Suprapubic skin (tissue), 4 donors: ENCODE measurements around the gene FAR2. TPM values are rescaled to one million over a fixed set of nuclear protein-coding genes. Genes with fewer than 3 reads are reported as not detected.

Experiments
- DNase-seq, 2 donors: peaks; one replicate each; pipeline ENCODE4 v3.0.0-alpha.2; 2019; ENCODE audit warnings: low spot score in 2 of 2
- H3K27ac ChIP-seq: fragments of 200-600 bp; sonication (generic); one replicate; pipeline ENCODE4 v1.5.1; 2019
- H3K27me3 ChIP-seq: fragments of 200-600 bp; sonication (generic); one replicate; pipeline ENCODE4 v1.5.1; 2019
- H3K36me3 ChIP-seq: fragments of 200-600 bp; sonication (generic); one replicate; pipeline ENCODE4 v1.5.1; 2019
- H3K4me1 ChIP-seq: fragments of 200-600 bp; sonication (generic); one replicate; pipeline ENCODE4 v1.5.1; 2019
- H3K4me3 ChIP-seq: fragments of 200-600 bp; sonication (generic); one replicate; pipeline ENCODE4 v1.5.1; 2019; ENCODE audit warnings: mild to moderate bottlenecking
- H3K9me3 ChIP-seq: fragments of 200-600 bp; sonication (generic); one replicate; pipeline ENCODE4 v1.5.1; 2019
- EP300 ChIP-seq: sonication (generic); formaldehyde crosslinking; IDR thresholded peaks from one replicate; pipeline ENCODE4 v1.6.1; 2017; ENCODE audit warnings: antibody characterized with exemption
- POLR2A ChIP-seq, 2 donors: fragments of 450-650 bp; IDR thresholded peaks; one replicate each; pipeline ENCODE4 v1.6.1; 2017; ENCODE audit warnings: antibody characterized with exemption in 2 of 2, mild to moderate bottlenecking in 2 of 2, moderate library complexity in 2 of 2
- POLR2AphosphoS5 ChIP-seq, 3 donors: sonication (generic); formaldehyde crosslinking; IDR thresholded peaks; one replicate each; pipeline ENCODE4 v1.6.1; 2017; ENCODE audit warnings: antibody characterized with exemption in 3 of 3
- WGBS: methylation state at CpG from one replicate; pipeline ENCODE4 v1.1.5; 2018; 5-methylcytosine and 5-hydroxymethylcytosine counted together
- total RNA-seq, 4 donors: library from RNA; depleted of rRNA; stranded (reverse); fragments of >200 nt; gene quantifications; one replicate each; pipeline ENCODE4 v1.1.0, GENCODE V29; 2016
- TF ChIP-seq, protein P1 (sequence below), 2 donors: fragments of 200-600 bp in 1 of 2; fragments of 450-650 bp in 1 of 2; sonication (generic) in 1 of 2; IDR thresholded peaks; one replicate each; pipeline ENCODE4 v1.5.1; 2016 to 2019; ENCODE audit warnings: antibody characterized with exemption in 2 of 2, mild to moderate bottlenecking in 1 of 2, moderate library complexity in 1 of 2

Gene FAR2
- total RNA-seq, 4 donors from 2014 or later, result 20.0 to 41.8 (median 30.6) TPM

DNA sequence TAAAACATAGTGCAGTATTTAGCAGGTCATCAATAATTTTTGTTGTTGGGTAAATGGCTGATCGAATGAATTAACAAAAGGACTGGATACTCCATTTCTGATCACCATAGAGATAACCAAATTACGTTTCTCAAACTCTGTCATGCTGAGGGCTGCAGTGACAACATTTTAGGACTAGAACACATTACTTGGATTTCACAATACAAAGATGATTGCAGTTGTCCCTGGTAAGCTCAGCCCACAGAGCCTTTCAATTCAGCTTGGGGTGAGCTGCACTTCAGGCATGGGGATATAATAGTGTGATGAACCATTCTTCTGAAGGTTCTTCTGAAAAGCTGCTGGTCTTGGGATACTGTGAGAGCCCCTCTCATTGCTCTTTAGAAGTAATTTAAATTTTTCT lies 74.3 kb downstream of the FAR2 start:
- Histone ChIP-seq H3K27ac (no peak overlapping the region), H3K4me3 (no peak overlapping the region), H3K27me3 (no peaks in the 10 kb centered on the region), H3K4me1 (no peaks in the 10 kb centered on the region), H3K9me3 (no peaks in the 10 kb centered on the region), H3K36me3 (no peaks in the 10 kb centered on the region)
- TF ChIP-seq EP300 (no peak), POLR2AphosphoS5 (IDR thresholded peaks at IDR 0.05) (no peak), POLR2A (IDR thresholded peaks at IDR 0.05) (no peak)
- TF ChIP-seq, protein P1, sequence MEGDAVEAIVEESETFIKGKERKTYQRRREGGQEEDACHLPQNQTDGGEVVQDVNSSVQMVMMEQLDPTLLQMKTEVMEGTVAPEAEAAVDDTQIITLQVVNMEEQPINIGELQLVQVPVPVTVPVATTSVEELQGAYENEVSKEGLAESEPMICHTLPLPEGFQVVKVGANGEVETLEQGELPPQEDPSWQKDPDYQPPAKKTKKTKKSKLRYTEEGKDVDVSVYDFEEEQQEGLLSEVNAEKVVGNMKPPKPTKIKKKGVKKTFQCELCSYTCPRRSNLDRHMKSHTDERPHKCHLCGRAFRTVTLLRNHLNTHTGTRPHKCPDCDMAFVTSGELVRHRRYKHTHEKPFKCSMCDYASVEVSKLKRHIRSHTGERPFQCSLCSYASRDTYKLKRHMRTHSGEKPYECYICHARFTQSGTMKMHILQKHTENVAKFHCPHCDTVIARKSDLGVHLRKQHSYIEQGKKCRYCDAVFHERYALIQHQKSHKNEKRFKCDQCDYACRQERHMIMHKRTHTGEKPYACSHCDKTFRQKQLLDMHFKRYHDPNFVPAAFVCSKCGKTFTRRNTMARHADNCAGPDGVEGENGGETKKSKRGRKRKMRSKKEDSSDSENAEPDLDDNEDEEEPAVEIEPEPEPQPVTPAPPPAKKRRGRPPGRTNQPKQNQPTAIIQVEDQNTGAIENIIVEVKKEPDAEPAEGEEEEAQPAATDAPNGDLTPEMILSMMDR (IDR thresholded peaks at IDR 0.05), result no peak
- DNase-seq, result no peak
- 86% methylated on average over 2 of the region's 2 CpGs for whole genome bisulfite sequencing

- DNase-seq, result no peak
- H3K27ac ChIP-seq, result no peak overlapping the region
- no peaks in the 10 kb centered on the region for H3K27me3 ChIP-seq
- no peak for TF ChIP-seq POLR2AphosphoS5 (IDR thresholded peaks at IDR 0.05)
- TF ChIP-seq, protein P1 (IDR thresholded peaks at IDR 0.05), result no peak
- no peaks in the 10 kb centered on the region for H3K4me1 ChIP-seq
- no peaks in the 10 kb centered on the region for H3K36me3 ChIP-seq
- no peak overlapping the region for H3K4me3 ChIP-seq
- WGBS, result 67% methylated on average over 2 of the region's 2 CpGs
- H3K9me3 ChIP-seq, result no peaks in the 10 kb centered on the region
Measured at GRCh38 chr12:29223956-29224543, 75.0 kb downstream of the FAR2 start.

GRCh38 chr12:29224572-29224971 lies 75.5 kb downstream of the FAR2 start:
- H3K27me3 ChIP-seq, result no peaks in the 10 kb centered on the region
- H3K4me1 ChIP-seq, result no peaks in the 10 kb centered on the region
- H3K4me3 ChIP-seq, result no peak overlapping the region
- no peak for TF ChIP-seq POLR2AphosphoS5 (IDR thresholded peaks at IDR 0.05)
- TF ChIP-seq POLR2A (IDR thresholded peaks at IDR 0.05), result no peak
- TF ChIP-seq EP300, result no peak
- TF ChIP-seq, protein P1 (IDR thresholded peaks at IDR 0.05), result no peak
- H3K9me3 ChIP-seq, result no peaks in the 10 kb centered on the region
- H3K36me3 ChIP-seq, result no peaks in the 10 kb centered on the region
- WGBS, result 54% methylated on average over 4 of the region's 4 CpGs
- no peak for DNase-seq
- H3K27ac ChIP-seq, result no peak overlapping the region

GRCh38 chr12:29225834-29226233 lies 76.8 kb downstream of the FAR2 start:
- 46% methylated on average over 2 of the region's 2 CpGs for WGBS
- no peak for DNase-seq
- no peak overlapping the region for H3K4me3 ChIP-seq
- no peak overlapping the region for H3K27ac ChIP-seq
- no peaks in the 10 kb centered on the region for H3K36me3 ChIP-seq
- no peaks in the 10 kb centered on the region for H3K4me1 ChIP-seq
- H3K9me3 ChIP-seq, result no peaks in the 10 kb centered on the region
- H3K27me3 ChIP-seq, result no peaks in the 10 kb centered on the region
- TF ChIP-seq POLR2AphosphoS5 (IDR thresholded peaks at IDR 0.05), result no peak
- TF ChIP-seq EP300, result no peak
- TF ChIP-seq, protein P1 (IDR thresholded peaks at IDR 0.05), result no peak
- no peak for TF ChIP-seq POLR2A (IDR thresholded peaks at IDR 0.05)

DNA sequence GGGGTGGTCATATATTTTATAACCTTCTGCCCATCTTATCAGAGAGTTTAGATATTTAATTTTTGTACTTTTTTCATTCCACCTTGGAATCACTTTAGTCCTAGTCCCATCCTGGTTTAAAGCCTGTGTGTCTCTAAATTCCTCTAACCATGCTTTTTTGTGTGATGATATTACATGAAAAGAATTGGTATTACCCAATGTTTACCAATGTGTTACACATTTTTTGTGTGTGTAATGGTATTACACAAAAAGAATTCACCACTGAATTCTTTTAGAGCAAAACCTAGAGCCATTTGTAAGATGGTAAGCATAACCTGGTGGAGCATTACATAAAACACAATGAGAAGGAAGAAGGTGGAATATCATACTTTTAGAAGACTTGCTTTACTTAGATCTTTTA lies 77.5 kb downstream of the FAR2 start:
- DNase-seq, result no peak
- TF ChIP-seq POLR2AphosphoS5 (IDR thresholded peaks at IDR 0.05), result no peak
- no peak for TF ChIP-seq EP300
- TF ChIP-seq, protein P1 (IDR thresholded peaks at IDR 0.05), result no peak
- no peak for TF ChIP-seq POLR2A (IDR thresholded peaks at IDR 0.05)
- no peaks in the 10 kb centered on the region for H3K9me3 ChIP-seq
- H3K4me3 ChIP-seq, result no peak overlapping the region
- H3K4me1 ChIP-seq, result no peaks in the 10 kb centered on the region
- no peak overlapping the region for H3K27ac ChIP-seq
- H3K27me3 ChIP-seq, result no peaks in the 10 kb centered on the region
- no peaks in the 10 kb centered on the region for H3K36me3 ChIP-seq
